Activated T-cell treated with anti-CD3 and anti-CD28 coated beads, Interleukin-2, amount 50 U/mL, for 4 hours (primary cell): Measurements from ENCODE around the gene TNFRSF13B. TPM values are rescaled to one million over a fixed set of nuclear protein-coding genes. Genes with fewer than 3 reads are reported as not detected.
"Not testable (repeated sequence)": the region's sequence is repeated elsewhere in the genome, so short reads cannot be mapped to it uniquely, and the experiment has no call there.

Experiments used
- ATAC-seq, 2 donors: fragments of 200-7000 bp; cut with Tn5 transposase; one replicate each; pipeline ENCODE4 v1.10.0; 2021
- DNase-seq: peaks from one replicate; pipeline ENCODE4 v3.0.0-alpha.2; 2020
- H3K27me3 Mint-ChIP-seq: one replicate; pipeline ENCODE4 v1.8.0; 2021; ENCODE audit warnings: low read depth, mixed read lengths
- H3K36me3 Mint-ChIP-seq: one replicate; pipeline ENCODE4 v1.8.0; 2022; ENCODE audit warnings: mixed read lengths; ENCODE audit not compliant: insufficient read depth
- H3K4me1 Mint-ChIP-seq: one replicate; pipeline ENCODE4 v1.8.0; 2021; ENCODE audit warnings: low read depth, mixed read lengths
- H3K4me3 Mint-ChIP-seq: one replicate; pipeline ENCODE4 v1.8.0; 2021; ENCODE audit warnings: mild to moderate bottlenecking, moderate library complexity, mixed read lengths
- H3K9me3 Mint-ChIP-seq: one replicate; pipeline ENCODE4 v1.8.0; 2021; ENCODE audit warnings: mixed read lengths
- total RNA-seq, 3 donors: library from RNA; stranded (reverse); gene quantifications; one replicate each; pipeline ENCODE4 v1.2.1, GENCODE V29; 2021

TNFRSF13B gene
- total RNA-seq, 3 donors from 2014 or later, result 0.30 TPM; not detected in 2

DNA sequence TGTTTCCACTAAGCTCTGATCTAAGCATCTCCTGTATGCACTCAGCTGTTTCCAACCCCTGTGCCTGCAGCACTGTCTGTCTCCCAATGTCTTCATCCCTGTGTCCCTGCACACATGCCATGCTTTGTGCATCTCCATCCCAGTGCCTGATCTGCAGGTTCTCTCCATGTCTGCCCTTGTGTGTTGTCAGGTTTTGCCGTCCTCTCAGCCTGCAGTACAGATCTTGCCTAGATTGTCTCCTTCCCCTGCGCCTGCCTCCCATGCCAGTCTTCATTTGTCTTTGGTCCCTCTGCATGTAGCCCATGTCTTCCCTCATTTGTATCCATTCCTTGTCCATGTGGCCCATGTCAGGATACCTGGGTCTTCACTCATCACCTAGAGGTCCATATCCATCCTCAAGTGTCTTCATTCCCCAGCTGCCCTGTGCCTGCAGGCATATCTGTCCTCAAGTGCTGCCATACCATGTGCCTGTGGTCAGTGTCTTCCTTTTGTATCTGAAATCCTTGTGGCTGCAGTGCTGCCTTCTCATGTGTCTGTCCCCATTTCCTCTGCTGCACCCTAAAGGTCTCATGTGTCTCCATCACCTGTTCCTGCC, 71.5 kb downstream of the TNFRSF13B start:
- DNase-seq (no peak), ATAC-seq (no peak)
- H3K4me3 Mint-ChIP-seq, result no peak overlapping the region
- H3K4me1 Mint-ChIP-seq, result peaks cover 1% of the 10 kb centered on the region
- no peaks in the 10 kb centered on the region for H3K36me3 Mint-ChIP-seq
- no peaks in the 10 kb centered on the region for H3K9me3 Mint-ChIP-seq
- H3K27me3 Mint-ChIP-seq, result peaks cover 36% of the 10 kb centered on the region

- ATAC-seq, DNase-seq, H3K36me3 Mint-ChIP-seq, H3K4me3 Mint-ChIP-seq, H3K9me3 Mint-ChIP-seq, H3K4me1 Mint-ChIP-seq: not testable (repeated sequence)
- peaks cover 22% of the 10 kb centered on the region for H3K27me3 Mint-ChIP-seq
These were observed 74.6 kb downstream of the TNFRSF13B start for GRCh38 chr17:16897211-16897896.

GRCh38 chr17:16896235-16896634, 75.7 kb downstream of the TNFRSF13B start:
- ATAC-seq, H3K9me3 Mint-ChIP-seq, DNase-seq, H3K4me1 Mint-ChIP-seq, H3K36me3 Mint-ChIP-seq, H3K4me3 Mint-ChIP-seq: not testable (repeated sequence)
- peaks cover 11% of the 10 kb centered on the region for H3K27me3 Mint-ChIP-seq

DNA sequence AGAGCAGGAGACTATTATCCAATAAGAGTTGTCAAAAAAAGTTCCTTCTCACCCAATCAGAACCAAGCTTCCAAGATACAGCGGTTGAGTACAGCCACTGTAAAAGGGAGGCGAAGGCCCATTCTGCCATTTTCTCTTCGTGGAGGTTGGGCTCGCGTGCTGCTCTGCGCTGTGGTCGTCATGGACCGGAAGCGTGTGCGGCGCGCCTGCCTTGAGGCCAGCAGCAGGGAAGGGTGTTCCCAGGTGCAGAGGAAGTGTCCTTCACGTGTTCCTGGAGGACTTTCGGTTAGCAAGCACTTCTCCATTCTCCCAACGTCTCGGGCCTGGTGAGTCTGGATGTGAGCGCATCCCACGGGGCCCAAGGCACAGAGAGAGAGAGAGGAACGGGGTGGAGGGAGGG, 78.4 kb downstream of the TNFRSF13B start:
- not testable (repeated sequence) for H3K4me3 Mint-ChIP-seq, H3K27me3 Mint-ChIP-seq, H3K36me3 Mint-ChIP-seq, ATAC-seq, DNase-seq, H3K4me1 Mint-ChIP-seq, H3K9me3 Mint-ChIP-seq

GRCh38 chr17:16892876-16893454, 79.0 kb downstream of the TNFRSF13B start:
- DNase-seq, H3K36me3 Mint-ChIP-seq, ATAC-seq, H3K27me3 Mint-ChIP-seq, H3K4me1 Mint-ChIP-seq, H3K4me3 Mint-ChIP-seq, H3K9me3 Mint-ChIP-seq: not testable (repeated sequence)

DNA sequence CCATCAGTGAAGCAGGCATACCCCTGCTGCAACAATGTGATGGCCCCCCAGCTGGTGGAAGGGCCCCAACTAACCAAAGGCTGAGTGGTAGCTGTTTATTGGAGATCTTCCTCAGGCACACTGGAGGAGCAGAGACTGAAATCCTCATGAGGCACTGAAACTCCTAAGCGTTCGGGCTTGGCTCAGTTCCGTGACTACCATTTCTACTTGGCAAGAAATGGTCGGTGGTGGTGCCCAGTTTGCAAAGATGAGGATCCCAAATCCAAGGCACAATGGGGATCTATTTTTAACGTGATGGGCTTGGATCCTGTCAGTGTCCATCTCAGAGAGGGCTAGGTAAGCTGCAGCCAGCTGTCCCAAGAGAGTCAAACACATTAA, 82.8 kb downstream of the TNFRSF13B start:
- H3K27me3 Mint-ChIP-seq, result no peaks in the 10 kb centered on the region
- ATAC-seq, result no peak
- no peaks in the 10 kb centered on the region for H3K9me3 Mint-ChIP-seq
- H3K4me3 Mint-ChIP-seq, result no peak overlapping the region
- H3K4me1 Mint-ChIP-seq, result no peaks in the 10 kb centered on the region
- no peak for DNase-seq
- H3K36me3 Mint-ChIP-seq, result no peaks in the 10 kb centered on the region

Other genes with a start within 250 kb of the TNFRSF13B start
- gene MPRIP, start 70.3 kb upstream of the TNFRSF13B start, total RNA-seq, result 100 to 1,000 TPM; 121 to 132 (median 132) TPM
- 10 to 100 TPM; 27.4 to 38.3 (median 32.7) TPM for gene PLD6, start 234.2 kb upstream of the TNFRSF13B start, total RNA-seq